Testis (tissue), 2 donors: ENCODE results near the gene DOCK9.

Experiments
- POLR2A ChIP-seq: fragments of 450-650 bp; IDR thresholded peaks from one replicate; pipeline ENCODE4 v1.6.1; 2017; ENCODE audit warnings: antibody characterized with exemption, mild to moderate bottlenecking, moderate library complexity
- TF ChIP-seq, protein P1 (sequence below), 3 experiments: fragments of 450-650 bp in 2 of 3; fragments of 200-600 bp in 1 of 3; sonication (generic) in 1 of 3; IDR thresholded peaks; one replicate each; pipeline ENCODE4 v1.5.1; 2016 to 2019; ENCODE audit warnings: antibody characterized with exemption in 3 of 3, mild to moderate bottlenecking in 2 of 3, moderate library complexity in 1 of 3

DNA sequence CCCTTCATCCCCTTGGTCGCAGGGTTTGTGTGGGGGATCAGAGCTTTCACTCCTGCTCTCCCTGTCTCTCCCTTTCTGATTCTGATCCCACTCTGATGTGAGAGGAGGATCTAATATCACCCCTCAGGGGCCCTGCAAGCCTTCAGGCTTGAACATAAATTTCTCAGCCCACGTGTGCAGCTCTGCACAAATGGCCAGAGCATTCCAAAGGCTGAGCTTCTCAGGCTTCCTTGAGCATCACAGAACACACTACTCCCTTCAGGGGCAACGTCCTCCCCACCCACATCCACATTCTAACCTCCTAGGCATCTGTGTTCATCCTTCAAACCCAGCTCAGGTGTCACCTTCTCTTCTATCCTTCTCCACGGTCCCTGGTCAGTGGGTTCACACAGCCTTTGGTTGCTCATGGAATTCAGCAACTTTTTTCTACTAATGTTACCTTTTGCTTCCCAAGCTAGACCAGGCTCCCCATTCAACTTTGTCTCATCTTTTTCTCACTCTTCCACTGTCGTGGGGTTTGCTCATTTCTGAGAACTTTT lies 24.4 kb upstream of the DOCK9 start:
- TF ChIP-seq, protein P1, sequence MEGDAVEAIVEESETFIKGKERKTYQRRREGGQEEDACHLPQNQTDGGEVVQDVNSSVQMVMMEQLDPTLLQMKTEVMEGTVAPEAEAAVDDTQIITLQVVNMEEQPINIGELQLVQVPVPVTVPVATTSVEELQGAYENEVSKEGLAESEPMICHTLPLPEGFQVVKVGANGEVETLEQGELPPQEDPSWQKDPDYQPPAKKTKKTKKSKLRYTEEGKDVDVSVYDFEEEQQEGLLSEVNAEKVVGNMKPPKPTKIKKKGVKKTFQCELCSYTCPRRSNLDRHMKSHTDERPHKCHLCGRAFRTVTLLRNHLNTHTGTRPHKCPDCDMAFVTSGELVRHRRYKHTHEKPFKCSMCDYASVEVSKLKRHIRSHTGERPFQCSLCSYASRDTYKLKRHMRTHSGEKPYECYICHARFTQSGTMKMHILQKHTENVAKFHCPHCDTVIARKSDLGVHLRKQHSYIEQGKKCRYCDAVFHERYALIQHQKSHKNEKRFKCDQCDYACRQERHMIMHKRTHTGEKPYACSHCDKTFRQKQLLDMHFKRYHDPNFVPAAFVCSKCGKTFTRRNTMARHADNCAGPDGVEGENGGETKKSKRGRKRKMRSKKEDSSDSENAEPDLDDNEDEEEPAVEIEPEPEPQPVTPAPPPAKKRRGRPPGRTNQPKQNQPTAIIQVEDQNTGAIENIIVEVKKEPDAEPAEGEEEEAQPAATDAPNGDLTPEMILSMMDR (IDR thresholded peaks at IDR 0.05) = no peak
- TF ChIP-seq POLR2A = no peak
